Retinal pigment epithelial cell (primary cell): ENCODE results near the gene LYPD3.

Experiments used
- DNase-seq: peaks from one replicate; pipeline ENCODE4 v3.0.0-alpha.2; 2010; ENCODE audit warnings: low read depth
- H3K4me3 ChIP-seq: 2 replicates; pipeline ENCODE4 v1.5.1; 2011; ENCODE audit warnings: mild to moderate bottlenecking, low read length, control low read depth, moderate library complexity
- CTCF ChIP-seq: conservative IDR thresholded peaks from 2 replicates; pipeline ENCODE4 v1.5.1; 2011; ENCODE audit warnings: low read depth, low read length, control low read depth, inconsistent platforms

The LYPD3 gene

GRCh38 chr19:43454031-43454430, 11.4 kb downstream of the LYPD3 start:
- DNase-seq: no peak
- no peak overlapping the region for H3K4me3 ChIP-seq
- no peak for TF ChIP-seq CTCF

- no peak overlapping the region for H3K4me3 ChIP-seq
- no peak for TF ChIP-seq CTCF
- DNase-seq: no peak
These were observed 12.8 kb downstream of the LYPD3 start for GRCh38 chr19:43452582-43452981.

- no peak for TF ChIP-seq CTCF
- DNase-seq: no peak
- H3K4me3 ChIP-seq: no peak overlapping the region
These were observed 14.8 kb downstream of the LYPD3 start for GRCh38 chr19:43450545-43450997.

- TF ChIP-seq CTCF: no peak
- no peak for DNase-seq
- no peak overlapping the region for H3K4me3 ChIP-seq
These were observed 17.8 kb downstream of the LYPD3 start for GRCh38 chr19:43447655-43448054.

GRCh38 chr19:43446746-43447489, 18.5 kb downstream of the LYPD3 start:
- DNase-seq: no peak
- no peak overlapping the region for H3K4me3 ChIP-seq

GRCh38 chr19:43445426-43445825, 20.0 kb downstream of the LYPD3 start:
- no peak overlapping the region for H3K4me3 ChIP-seq
- TF ChIP-seq CTCF: no peak
- no peak for DNase-seq

More at GRCh38 chr19:43446746-43447489, 18.5 kb downstream of the LYPD3 start:
- TF ChIP-seq CTCF: peak; percentile 93
